Activated T-cell treated with anti-CD3 and anti-CD28 coated beads, Interleukin-2, amount 50 U/mL, for 72 hours (primary cell): ENCODE measurements around the gene TGM4. TPM values are rescaled to one million over a fixed set of nuclear protein-coding genes. Genes with fewer than 3 reads are reported as not detected.

Source experiments
- ATAC-seq, 2 donors: fragments of 150-1000 bp; cut with Tn5 transposase; replicated peaks in 1 of 2; 2 replicates each; pipeline ENCODE4 v1.10.0; 2021; ENCODE audit warnings: moderate library complexity in 2 of 2, mild to moderate bottlenecking in 1 of 2
- DNase-seq, 2 donors: peaks; one replicate each; pipeline ENCODE4 v3.0.0; 2021 to 2022; ENCODE audit warnings: mixed read lengths in 1 of 2
- H3K27ac Mint-ChIP-seq: one replicate; pipeline ENCODE4 v1.8.0; 2022; ENCODE audit warnings: mild to moderate bottlenecking, moderate library complexity, mixed read lengths
- H3K27me3 Mint-ChIP-seq: one replicate; pipeline ENCODE4 v1.8.0; 2022; ENCODE audit warnings: low read depth, mixed read lengths
- H3K36me3 Mint-ChIP-seq, 2 donors: one replicate each; pipeline ENCODE4 v1.8.0; 2022; ENCODE audit warnings: mixed read lengths in 2 of 2, mild to moderate bottlenecking in 1 of 2; ENCODE audit not compliant: insufficient read depth in 2 of 2
- H3K4me1 Mint-ChIP-seq: one replicate; pipeline ENCODE4 v1.8.0; 2022; ENCODE audit warnings: low read depth, mixed read lengths
- H3K4me3 Mint-ChIP-seq, 2 donors: one replicate each; pipeline ENCODE4 v1.8.0; 2022; ENCODE audit warnings: mild to moderate bottlenecking in 2 of 2, mixed read lengths in 2 of 2, moderate library complexity in 2 of 2
- H3K9me3 Mint-ChIP-seq, 2 donors: one replicate each; pipeline ENCODE4 v1.8.0; 2022; ENCODE audit warnings: mixed read lengths in 2 of 2
- total RNA-seq, 2 donors: library from RNA; stranded (reverse); gene quantifications; one replicate each; pipeline ENCODE4 v1.2.3, GENCODE V29; 2022

Gene TGM4
- total RNA-seq, 2 donors from 2014 or later = not detected

GRCh38 chr3:44955917-44956316 lies 81.5 kb downstream of the TGM4 start:
- Mint-ChIP-seq H3K36me3 (no peaks in the 10 kb centered on the region), H3K27ac (no peak overlapping the region), H3K9me3 (no peaks in the 10 kb centered on the region), H3K4me3 (no peak overlapping the region), H3K27me3 (no peaks in the 10 kb centered on the region), H3K4me1 (peaks cover 15% of the 10 kb centered on the region)
- DNase-seq = no peak
- ATAC-seq = no peak

- DNase-seq = no peak
- no peaks in the 10 kb centered on the region for H3K36me3 Mint-ChIP-seq
- H3K27ac Mint-ChIP-seq = no peak overlapping the region
- H3K9me3 Mint-ChIP-seq = no peaks in the 10 kb centered on the region
- ATAC-seq = no peak
- H3K27me3 Mint-ChIP-seq = no peaks in the 10 kb centered on the region
- H3K4me3 Mint-ChIP-seq = no peak overlapping the region
- H3K4me1 Mint-ChIP-seq = peaks cover 22% of the 10 kb centered on the region
These were observed 83.6 kb downstream of the TGM4 start for GRCh38 chr3:44957986-44958385.

- Mint-ChIP-seq H3K27ac (no peak overlapping the region), H3K4me1 (peaks cover 24% of the 10 kb centered on the region), H3K36me3 (no peaks in the 10 kb centered on the region), H3K4me3 (no peak overlapping the region), H3K27me3 (no peaks in the 10 kb centered on the region), H3K9me3 (no peaks in the 10 kb centered on the region)
- ATAC-seq (no peak), DNase-seq (no peak)
These were observed 84.0 kb downstream of the TGM4 start for GRCh38 chr3:44958386-44958785.

DNA sequence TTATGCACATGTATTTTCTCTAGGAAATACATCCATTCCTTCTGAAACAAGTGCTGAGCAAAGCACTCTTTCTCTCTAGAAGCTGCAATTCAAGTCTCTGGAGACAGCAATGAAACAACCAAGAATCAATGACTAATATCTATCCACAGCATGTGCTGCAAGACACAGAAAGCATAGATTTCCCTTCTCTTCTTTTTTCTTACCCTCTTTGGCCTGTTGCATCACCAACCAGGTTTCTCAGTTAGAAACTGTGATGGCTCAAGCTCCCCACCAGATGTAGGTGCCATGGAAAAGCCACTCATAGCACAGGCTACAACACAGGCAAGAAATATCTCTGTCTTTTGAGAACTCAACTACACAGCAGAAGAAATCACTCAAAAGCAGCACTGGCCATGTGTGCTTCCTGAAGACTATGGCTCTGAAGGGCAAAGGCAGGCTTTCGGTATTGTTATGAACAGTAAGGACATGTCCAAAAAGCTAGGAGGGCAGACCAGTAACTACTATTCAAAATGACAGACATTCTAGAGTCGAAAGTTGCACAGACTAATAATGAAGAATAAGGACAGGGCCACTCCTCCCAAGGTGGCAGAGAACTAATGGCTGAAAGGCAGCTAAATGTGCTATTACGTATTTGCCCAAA lies 86.1 kb downstream of the TGM4 start:
- Mint-ChIP-seq H3K36me3 (no peaks in the 10 kb centered on the region), H3K9me3 (no peaks in the 10 kb centered on the region), H3K27ac (peak overlapping the region; percentile 61), H3K4me1 (peaks cover 43% of the 10 kb centered on the region), H3K4me3 (peak overlapping the region in 1 of 2 donors; percentile 15), H3K27me3 (no peaks in the 10 kb centered on the region)
- ATAC-seq (peak; percentile 75 to 89), DNase-seq (no peak)

- Mint-ChIP-seq H3K27ac (no peak overlapping the region), H3K4me3 (no peak overlapping the region), H3K36me3 (no peaks in the 10 kb centered on the region), H3K9me3 (no peaks in the 10 kb centered on the region), H3K4me1 (peaks cover 57% of the 10 kb centered on the region), H3K27me3 (no peaks in the 10 kb centered on the region)
- no peak for ATAC-seq
- DNase-seq = no peak
These were observed 87.5 kb downstream of the TGM4 start for GRCh38 chr3:44961888-44962287.

GRCh38 chr3:44962621-44963393 lies 88.4 kb downstream of the TGM4 start:
- no peaks in the 10 kb centered on the region for H3K9me3 Mint-ChIP-seq
- peaks cover 0 to 1% of the 10 kb centered on the region in 2 donors for H3K36me3 Mint-ChIP-seq
- H3K27me3 Mint-ChIP-seq = no peaks in the 10 kb centered on the region
- no peak overlapping the region for H3K4me3 Mint-ChIP-seq
- H3K4me1 Mint-ChIP-seq = peaks cover 66% of the 10 kb centered on the region
- no peak for DNase-seq
- ATAC-seq = no peak
- H3K27ac Mint-ChIP-seq = no peak overlapping the region

- Mint-ChIP-seq H3K27me3 (no peaks in the 10 kb centered on the region), H3K4me1 (peaks cover 71% of the 10 kb centered on the region), H3K4me3 (no peak overlapping the region), H3K36me3 (peaks cover 0 to 1% of the 10 kb centered on the region in 2 donors), H3K27ac (no peak overlapping the region), H3K9me3 (no peaks in the 10 kb centered on the region)
- DNase-seq (no peak), ATAC-seq (no peak)
These were observed 89.3 kb downstream of the TGM4 start for GRCh38 chr3:44963571-44964325.

Other genes starting within 250 kb of the TGM4 start
- gene ZNF197, start 249.6 kb upstream of the TGM4 start, total RNA-seq = 10 to 100 TPM; 14.8 to 15.7 TPM
- 1 to 10 TPM; 4.9 to 8.3 TPM for gene ZNF35, start 225.9 kb upstream of the TGM4 start, total RNA-seq
- gene ZNF502, start 161.9 kb upstream of the TGM4 start, total RNA-seq = 1 to 10 TPM in 1 of 2 donors, under 1 TPM in 1; 1.00 to 2.3 TPM
- gene ZNF501, start 145.0 kb upstream of the TGM4 start, total RNA-seq = 1 to 10 TPM; 3.6 to 6.2 TPM
- 10 to 100 TPM; 27.1 to 28.4 TPM for gene KIAA1143, start 113.0 kb upstream of the TGM4 start, total RNA-seq
- 10 to 100 TPM; 32.4 to 40.1 TPM for gene KIF15, start 112.8 kb upstream of the TGM4 start, total RNA-seq
- gene TMEM42, start 12.7 kb upstream of the TGM4 start, total RNA-seq = 10 to 100 TPM; 15.6 to 22.4 TPM
- gene ZDHHC3, start 101.6 kb downstream of the TGM4 start, total RNA-seq = 10 to 100 TPM; 33.0 to 37.6 TPM
- 10 to 100 TPM; 42.9 to 46.9 TPM for gene EXOSC7, start 101.6 kb downstream of the TGM4 start, total RNA-seq
- under 1 TPM in 1 of 2 donors, not detected in 1; 0.25 TPM for gene CLEC3B, start 151.7 kb downstream of the TGM4 start, total RNA-seq